Panc1 (cell line): ENCODE results near the gene ZDHHC1. TPM values are rescaled to one million over a fixed set of nuclear protein-coding genes. Genes with fewer than 3 reads are reported as not detected.
A peak's percentile ranks its signal among the peaks of the same experiment; 100 is the strongest.

Experiments
- ATAC-seq: fragments of 200-7000 bp; cut with Tn5 transposase; 2 replicates; pipeline ENCODE4 v1.9.1; 2020; ENCODE audit warnings: mild to moderate bottlenecking, moderate library complexity
- BruUV-seq: library from RNA; stranded (reverse); fragments of 400-500 nt; replicated peaks from 2 replicates; lab custom pipeline; 2021; lab: Mats Ljungman, UMichigan
- CTCF ChIA-PET: fragments of 300-600 bp; sonication (Branson Sonifier 250); formaldehyde crosslinking; loops from one replicate; lab custom pipeline; 2022; ENCODE audit warnings: antibody characterized with exemption; lab: Charles Lee
- POLR2A ChIA-PET: fragments of 300-600 bp; sonication (Branson Sonifier 250); formaldehyde crosslinking; loops from one replicate; lab custom pipeline; 2022; ENCODE audit warnings: antibody characterized with exemption; lab: Charles Lee
- DNase-seq: peaks from one replicate; pipeline ENCODE4 v3.0.0-alpha.2; 2010; ENCODE audit warnings: low read depth, low spot score
- H3K27ac ChIP-seq: 2 replicates; pipeline ENCODE4 v1.5.1; 2011; ENCODE audit warnings: mild to moderate bottlenecking, low read length, inconsistent platforms
- H3K27me3 ChIP-seq: fragments of 200-500 bp; sonication (Bioruptor generic); 2 replicates; pipeline ENCODE4 v1.6.0; 2014; ENCODE audit warnings: low read length, inconsistent platforms; ENCODE audit not compliant: control insufficient read depth, insufficient read depth
- H3K36me3 ChIP-seq: fragments of 200-500 bp; sonication (Bioruptor generic); 2 replicates; pipeline ENCODE4 v1.5.1; 2014; ENCODE audit warnings: inconsistent platforms, mild to moderate bottlenecking, low read length, moderate library complexity; ENCODE audit not compliant: control insufficient read depth, insufficient read depth
- H3K4me1 ChIP-seq: 2 replicates; pipeline ENCODE4 v1.5.1; 2011; ENCODE audit warnings: inconsistent platforms, mild to moderate bottlenecking, low read length, moderate library complexity; ENCODE audit not compliant: control insufficient read depth, insufficient read depth
- H3K4me3 ChIP-seq, 2 experiments: 2 replicates each; pipeline ENCODE4 v1.5.1; 2011 to 2012; ENCODE audit warnings: low read depth in 2 of 2, low read length in 2 of 2, mild to moderate bottlenecking in 2 of 2, inconsistent platforms in 1 of 2, moderate library complexity in 1 of 2
- H3K9me3 ChIP-seq: fragments of 200-500 bp; sonication (Bioruptor generic); 2 replicates; pipeline ENCODE4 v1.5.1; 2014; ENCODE audit warnings: low read depth, mild to moderate bottlenecking, inconsistent platforms, low read length, moderate library complexity; ENCODE audit not compliant: control insufficient read depth, insufficient read depth
- POLR2AphosphoS5 ChIP-seq: IDR thresholded peaks from 2 replicates; pipeline ENCODE4 v1.6.1; 2012; ENCODE audit warnings: mild to moderate bottlenecking, low read depth, low read length, moderate library complexity
- REST ChIP-seq, 2 experiments: IDR thresholded peaks; 2 replicates each; pipeline ENCODE4 v1.6.1; 2011 to 2012; ENCODE audit warnings: low read depth in 2 of 2, control low read depth in 1 of 2, low read length in 1 of 2, mild to moderate bottlenecking in 1 of 2, moderate library complexity in 1 of 2; ENCODE audit not compliant: insufficient read depth in 1 of 2
- SIN3A ChIP-seq: IDR thresholded peaks from 2 replicates; pipeline ENCODE4 v1.6.1; 2012; ENCODE audit warnings: low read depth, mild to moderate bottlenecking, low read length, moderate library complexity, borderline replicate concordance; ENCODE audit not compliant: insufficient read depth
- TCF7L2 ChIP-seq: IDR thresholded peaks from 2 replicates; pipeline ENCODE4 v1.6.1; 2011; ENCODE audit warnings: mild to moderate bottlenecking, low read depth, low read length, inconsistent platforms
- in situ Hi-C: cut with HindIII; loops from 2 replicates; pipeline ENCODE4 v1.10.0; 2016; ENCODE audit warnings: low sequenced_read_pairs, low pct_unique_long_range_greater_than_20kb
- intact Hi-C: fragments of 100-400 bp; cut with micrococcal nuclease; formaldehyde crosslinking; loops from one replicate; pipeline ENCODE4 v1.10.0; 2022; ENCODE audit not compliant: unreplicated experiment
- total RNA-seq: library from RNA; stranded (reverse); gene quantifications from one replicate; pipeline ENCODE4 v1.2.1, GENCODE V29; 2021; ENCODE audit not compliant: unreplicated experiment
- TF ChIP-seq, protein P1 (sequence below): fragments of 450-650 bp; IDR thresholded peaks from 2 replicates; pipeline ENCODE4 v1.5.1; 2017; ENCODE audit warnings: mild to moderate bottlenecking

Gene ZDHHC1
- total RNA-seq, 1 experiment from 2014 or later, result 7.8 TPM

DNA sequence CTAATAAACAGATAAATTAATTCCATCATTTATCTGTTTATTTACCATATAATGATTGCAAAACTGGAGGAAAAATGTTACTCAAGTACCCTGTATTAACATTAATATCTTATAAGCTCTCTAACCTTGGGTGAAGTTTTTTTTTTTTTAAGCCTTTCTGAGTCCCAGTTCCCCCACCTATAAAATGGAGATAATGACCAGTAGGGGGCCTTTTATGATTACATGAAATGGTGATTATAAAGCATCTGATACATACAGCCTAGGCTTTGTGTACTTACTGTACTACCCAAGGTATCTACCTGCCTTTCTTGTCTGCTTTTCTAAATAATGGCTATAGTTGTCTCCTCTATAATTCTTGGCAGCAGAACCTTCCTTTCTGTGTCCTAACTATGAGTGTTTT is 67.1 kb downstream of the ZDHHC1 start:
- Histone ChIP-seq H3K27me3 (no peaks in the 10 kb centered on the region), H3K4me3 (no peak overlapping the region), H3K36me3 (no peaks in the 10 kb centered on the region), H3K4me1 (no peaks in the 10 kb centered on the region; the same call in 1 of the 2 replicates), H3K27ac (no peak overlapping the region), H3K9me3 (no peaks in the 10 kb centered on the region)
- DNase-seq (no peak), ATAC-seq (no peak; the same call in 1 of the 2 replicates)
- ChIA-PET POLR2A (no interaction called here), CTCF (no interaction called here)
- intact Hi-C loops, result no loop called here
- TF ChIP-seq, protein P1, sequence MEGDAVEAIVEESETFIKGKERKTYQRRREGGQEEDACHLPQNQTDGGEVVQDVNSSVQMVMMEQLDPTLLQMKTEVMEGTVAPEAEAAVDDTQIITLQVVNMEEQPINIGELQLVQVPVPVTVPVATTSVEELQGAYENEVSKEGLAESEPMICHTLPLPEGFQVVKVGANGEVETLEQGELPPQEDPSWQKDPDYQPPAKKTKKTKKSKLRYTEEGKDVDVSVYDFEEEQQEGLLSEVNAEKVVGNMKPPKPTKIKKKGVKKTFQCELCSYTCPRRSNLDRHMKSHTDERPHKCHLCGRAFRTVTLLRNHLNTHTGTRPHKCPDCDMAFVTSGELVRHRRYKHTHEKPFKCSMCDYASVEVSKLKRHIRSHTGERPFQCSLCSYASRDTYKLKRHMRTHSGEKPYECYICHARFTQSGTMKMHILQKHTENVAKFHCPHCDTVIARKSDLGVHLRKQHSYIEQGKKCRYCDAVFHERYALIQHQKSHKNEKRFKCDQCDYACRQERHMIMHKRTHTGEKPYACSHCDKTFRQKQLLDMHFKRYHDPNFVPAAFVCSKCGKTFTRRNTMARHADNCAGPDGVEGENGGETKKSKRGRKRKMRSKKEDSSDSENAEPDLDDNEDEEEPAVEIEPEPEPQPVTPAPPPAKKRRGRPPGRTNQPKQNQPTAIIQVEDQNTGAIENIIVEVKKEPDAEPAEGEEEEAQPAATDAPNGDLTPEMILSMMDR, result peak; percentile 50; the same call in 1 of the 2 replicates
- TF ChIP-seq TCF7L2 (no peak), SIN3A (no peak), POLR2AphosphoS5 (no peak)
- no TSS peak for BruUV-seq
- in situ Hi-C loops, result no loop called here

- in situ Hi-C loops (no loop called here), intact Hi-C loops (no loop called here)
- Histone ChIP-seq H3K27ac (no peak overlapping the region), H3K4me1 (no peaks in the 10 kb centered on the region; the same call in 1 of the 2 replicates), H3K27me3 (no peaks in the 10 kb centered on the region), H3K4me3 (no peak overlapping the region), H3K9me3 (no peaks in the 10 kb centered on the region), H3K36me3 (no peaks in the 10 kb centered on the region)
- ATAC-seq, result peak; percentile 84
- ChIA-PET POLR2A (interaction anchor here (0.6 kb wide), 1 partner anchor 11 kb away, joined by 3 read pairs; no protein-coding TSS in a partner anchor), CTCF (no interaction called here)
- DNase-seq, result peak; percentile 61
- TF ChIP-seq SIN3A, result no peak
- TF ChIP-seq POLR2AphosphoS5, result no peak
- no peak for TF ChIP-seq TCF7L2
- TF ChIP-seq, protein P1, result no peak
- no peak for TF ChIP-seq REST (IDR thresholded peaks at IDR 0.05; ENCODE audit: insufficient read depth in 1 of 2, low read depth in 2 of 2, low read length in 1 of 2)
- BruUV-seq, result no TSS peak
Measured at GRCh38 chr16:67346341-67346740, 69.9 kb downstream of the ZDHHC1 start.
